Large intestine (tissue), 3 donors: Measurements from ENCODE around the gene AFM. TPM values are rescaled to one million over a fixed set of nuclear protein-coding genes. Genes with fewer than 3 reads are reported as not detected.

ENCODE experiments used
- DNase-seq, 2 donors: peaks; one replicate each; pipeline versions ENCODE4 v3.0.0 to v3.0.0-alpha.2; 2013
- H3K27ac ChIP-seq: one replicate; pipeline ENCODE4 v1.5.1; 2013; ENCODE audit warnings: low read length
- H3K27me3 ChIP-seq: 2 replicates; pipeline ENCODE4 v1.6.1; 2013; ENCODE audit warnings: low read length; ENCODE audit not compliant: control insufficient read depth, insufficient read depth
- H3K36me3 ChIP-seq: 2 replicates; pipeline ENCODE4 v1.6.1; 2013; ENCODE audit warnings: low read length; ENCODE audit not compliant: control insufficient read depth, insufficient read depth
- H3K4me1 ChIP-seq: one replicate; pipeline ENCODE4 v1.6.1; 2013; ENCODE audit warnings: low read length; ENCODE audit not compliant: control insufficient read depth, insufficient read depth
- H3K4me3 ChIP-seq: one replicate; pipeline ENCODE4 v1.5.1; 2013; ENCODE audit warnings: low read length
- H3K9me3 ChIP-seq: one replicate; pipeline ENCODE4 v1.6.1; 2013; ENCODE audit warnings: mild to moderate bottlenecking, low read depth, low read length, moderate library complexity; ENCODE audit not compliant: control insufficient read depth
- WGBS: methylation state at CpG from one replicate; pipeline ENCODE4 v1.1.5; 2013; ENCODE audit warnings: low lambda C conversion rate; ENCODE audit not compliant: insufficient coverage; 5-methylcytosine and 5-hydroxymethylcytosine counted together
- polyA plus RNA-seq: library from polyadenylated mRNA; unstranded; fragments of 120-200 nt; gene quantifications from one replicate; pipeline ENCODE4 v1.2.1, GENCODE V29; 2013

The AFM gene
- polyA plus RNA-seq, 1 donor = 10.4 TPM

GRCh38 chr4:73450398-73451004 lies 31.0 kb upstream of the AFM start:
- no peak overlapping the region for H3K27ac ChIP-seq
- peaks cover 13% of the 10 kb centered on the region for H3K4me1 ChIP-seq
- WGBS = no CpG with 5 or more reads among the region's 9 CpGs
- H3K36me3 ChIP-seq = peaks cover 4% of the 10 kb centered on the region
- no peak for DNase-seq
- H3K4me3 ChIP-seq = no peak overlapping the region
- no peaks in the 10 kb centered on the region for H3K27me3 ChIP-seq
- no peaks in the 10 kb centered on the region for H3K9me3 ChIP-seq

GRCh38 chr4:73451404-73451803 lies 30.1 kb upstream of the AFM start:
- H3K36me3 ChIP-seq = peaks cover 4% of the 10 kb centered on the region
- WGBS = no CpG with 5 or more reads among the region's 3 CpGs
- no peak overlapping the region for H3K4me3 ChIP-seq
- no peak overlapping the region for H3K27ac ChIP-seq
- H3K4me1 ChIP-seq = peaks cover 13% of the 10 kb centered on the region
- no peaks in the 10 kb centered on the region for H3K9me3 ChIP-seq
- H3K27me3 ChIP-seq = no peaks in the 10 kb centered on the region
- DNase-seq = no peak

- WGBS = 100% methylated on average over 1 of the region's 4 CpGs
- H3K4me3 ChIP-seq = no peak overlapping the region
- no peaks in the 10 kb centered on the region for H3K9me3 ChIP-seq
- DNase-seq = no peak
- no peaks in the 10 kb centered on the region for H3K27me3 ChIP-seq
- H3K27ac ChIP-seq = peak overlapping the region; percentile 82
- peaks cover 4% of the 10 kb centered on the region for H3K36me3 ChIP-seq
- peaks cover 13% of the 10 kb centered on the region for H3K4me1 ChIP-seq
These were observed 29.4 kb upstream of the AFM start for GRCh38 chr4:73451981-73452747.

GRCh38 chr4:73452953-73453700 lies 28.4 kb upstream of the AFM start:
- peak; percentile 79 to 92 for DNase-seq
- no CpG with 5 or more reads among the region's 2 CpGs for WGBS
- Histone ChIP-seq H3K9me3 (no peaks in the 10 kb centered on the region), H3K36me3 (peaks cover 4% of the 10 kb centered on the region), H3K4me3 (no peak overlapping the region), H3K4me1 (peaks cover 13% of the 10 kb centered on the region), H3K27ac (peak overlapping the region; percentile 82), H3K27me3 (no peaks in the 10 kb centered on the region)

GRCh38 chr4:73453701-73454005 lies 27.9 kb upstream of the AFM start:
- no peaks in the 10 kb centered on the region for H3K9me3 ChIP-seq
- H3K27me3 ChIP-seq = no peaks in the 10 kb centered on the region
- no peak overlapping the region for H3K4me3 ChIP-seq
- peak in 1 of 2 donors; percentile 41 for DNase-seq
- H3K27ac ChIP-seq = peak overlapping the region; percentile 82
- H3K4me1 ChIP-seq = peaks cover 13% of the 10 kb centered on the region
- H3K36me3 ChIP-seq = peaks cover 4% of the 10 kb centered on the region

- 83% methylated on average over 1 of the region's 3 CpGs for WGBS
- no peaks in the 10 kb centered on the region for H3K27me3 ChIP-seq
- DNase-seq = no peak
- H3K4me1 ChIP-seq = peaks cover 13% of the 10 kb centered on the region
- peak overlapping the region; percentile 82 for H3K27ac ChIP-seq
- peaks cover 4% of the 10 kb centered on the region for H3K36me3 ChIP-seq
- H3K4me3 ChIP-seq = peak overlapping the region; percentile 32
- no peaks in the 10 kb centered on the region for H3K9me3 ChIP-seq
These were observed 26.6 kb upstream of the AFM start for GRCh38 chr4:73454920-73455319.

- peaks cover 13% of the 10 kb centered on the region for H3K4me1 ChIP-seq
- WGBS = no CpG with 5 or more reads among the region's 5 CpGs
- peak in 1 of 2 donors; percentile 66 for DNase-seq
- H3K27ac ChIP-seq = peak overlapping the region; percentile 82
- H3K36me3 ChIP-seq = no peaks in the 10 kb centered on the region
- H3K27me3 ChIP-seq = no peaks in the 10 kb centered on the region
- H3K9me3 ChIP-seq = no peaks in the 10 kb centered on the region
- no peak overlapping the region for H3K4me3 ChIP-seq
These were observed 25.1 kb upstream of the AFM start for GRCh38 chr4:73456177-73457022.

- DNase-seq = no peak
- no peaks in the 10 kb centered on the region for H3K27me3 ChIP-seq
- H3K9me3 ChIP-seq = no peaks in the 10 kb centered on the region
- WGBS = 87% methylated on average over 3 of the region's 4 CpGs
- no peak overlapping the region for H3K27ac ChIP-seq
- H3K4me3 ChIP-seq = no peak overlapping the region
- H3K4me1 ChIP-seq = peaks cover under 1% of the 10 kb centered on the region
- no peaks in the 10 kb centered on the region for H3K36me3 ChIP-seq
These were observed 23.1 kb upstream of the AFM start for GRCh38 chr4:73458184-73459047.

- H3K27me3 ChIP-seq = no peaks in the 10 kb centered on the region
- no peaks in the 10 kb centered on the region for H3K36me3 ChIP-seq
- no CpG with 5 or more reads among the region's 3 CpGs for WGBS
- no peak overlapping the region for H3K27ac ChIP-seq
- H3K4me3 ChIP-seq = no peak overlapping the region
- no peak for DNase-seq
- H3K9me3 ChIP-seq = no peaks in the 10 kb centered on the region
- H3K4me1 ChIP-seq = no peaks in the 10 kb centered on the region
These were observed 22.5 kb upstream of the AFM start for GRCh38 chr4:73459048-73459421.
